ENCODE data around the gene NTM.

Gene NTM

GRCh38 chr11:132101881-132102280 lies 731.5 kb downstream of the NTM start:
- DNase-seq: no peak

DNA sequence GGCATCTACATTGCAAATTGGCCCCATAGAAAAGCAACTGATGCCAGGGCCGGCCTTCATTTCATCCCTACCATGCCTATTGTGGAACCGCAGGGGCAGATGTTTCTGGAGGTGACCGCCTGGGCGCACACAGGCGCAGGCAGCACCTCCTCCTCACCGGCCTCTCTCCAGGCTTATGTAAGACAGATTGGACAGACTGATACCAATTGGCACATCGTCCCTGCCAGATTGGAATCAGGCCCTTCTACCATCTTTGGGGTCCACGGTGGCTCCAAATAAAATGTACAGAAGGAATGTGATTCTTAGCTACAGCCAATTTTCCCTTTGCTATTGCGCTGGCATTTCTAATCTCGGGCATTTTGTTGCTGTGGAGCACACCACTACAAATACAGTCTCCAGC lies 732.6 kb downstream of the NTM start:
- DNase-seq: no peak

DNA sequence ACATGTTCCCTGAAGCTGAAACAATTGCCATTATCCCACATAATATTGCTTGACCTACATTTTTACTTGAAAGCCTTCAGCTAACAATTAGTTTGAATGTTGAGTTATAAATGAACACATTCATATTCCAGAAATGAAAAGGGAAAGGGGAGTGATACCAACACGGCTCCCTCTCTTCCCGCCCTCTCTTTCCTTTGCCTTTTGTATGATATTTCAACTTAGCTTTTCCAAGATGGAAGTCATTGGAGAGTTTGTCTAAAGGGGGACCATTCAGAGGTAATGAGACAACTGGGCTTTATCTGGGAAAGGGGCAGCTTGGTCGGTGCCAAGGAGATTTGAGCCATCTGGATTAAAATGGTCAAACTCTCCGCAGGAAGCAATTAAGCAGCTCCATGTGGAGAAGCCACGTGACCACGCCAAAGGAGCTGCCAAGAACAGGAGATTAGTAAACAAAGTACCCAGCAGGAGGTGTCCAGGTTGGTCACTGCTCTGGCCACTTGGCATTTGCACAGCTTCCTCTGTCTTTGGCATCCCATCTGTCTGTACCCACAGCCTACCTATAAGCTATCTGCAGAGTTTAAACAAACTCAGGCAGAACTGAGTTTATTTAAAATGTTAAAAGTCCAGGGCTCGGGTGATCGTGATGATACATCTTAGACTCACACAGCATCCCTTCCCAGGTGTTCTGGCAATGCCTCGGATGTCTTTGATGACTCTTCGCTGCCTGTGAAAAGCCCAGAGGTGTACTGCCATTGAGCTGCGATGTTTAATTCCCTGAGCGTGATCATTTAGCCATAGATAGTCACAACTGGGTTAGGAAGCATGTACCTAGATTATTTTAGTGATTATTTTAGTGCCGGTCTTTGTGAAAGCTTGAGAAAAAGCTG lies 735.9 kb downstream of the NTM start:
- no peak for DNase-seq

DNA sequence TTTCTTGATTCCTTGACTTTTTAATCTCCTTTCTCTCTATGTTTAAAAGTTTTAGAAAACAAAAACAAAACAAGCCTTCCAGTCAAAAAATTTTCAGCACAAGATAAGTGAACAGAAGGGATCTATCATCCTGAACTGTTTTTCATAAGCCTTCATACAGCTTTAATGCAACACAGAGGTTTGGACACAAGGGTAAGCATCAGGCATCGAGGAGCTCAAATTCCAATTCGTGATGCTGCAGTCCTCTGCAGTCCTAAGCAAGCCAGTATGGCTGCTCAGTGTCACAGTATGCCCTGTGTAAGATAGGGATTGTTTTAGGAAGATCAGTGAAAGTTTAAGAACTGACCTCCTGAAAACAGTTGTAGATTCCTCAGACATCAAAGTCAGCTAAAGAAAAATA lies 740.9 kb downstream of the NTM start:
- DNase-seq: no peak

DNA sequence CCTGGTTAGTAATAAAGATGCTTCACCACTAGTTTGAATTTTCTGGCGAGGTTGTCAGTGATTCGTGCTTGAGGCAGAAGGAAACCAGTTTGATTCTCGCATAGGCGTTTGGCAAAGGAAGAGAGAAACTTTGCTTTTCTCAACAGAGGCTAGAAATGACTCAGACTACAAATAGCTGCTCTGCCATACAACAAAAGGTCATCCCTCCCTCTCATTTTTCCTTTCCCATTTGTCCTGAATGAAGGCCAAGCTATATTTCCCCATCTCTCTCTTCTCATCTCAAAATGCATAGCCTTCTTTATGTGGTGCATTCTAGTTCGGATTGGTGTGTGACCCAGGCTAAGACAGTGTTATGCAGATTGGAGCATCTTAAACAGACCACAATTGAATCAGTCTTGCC lies 741.4 kb downstream of the NTM start:
- no peak for DNase-seq

DNA sequence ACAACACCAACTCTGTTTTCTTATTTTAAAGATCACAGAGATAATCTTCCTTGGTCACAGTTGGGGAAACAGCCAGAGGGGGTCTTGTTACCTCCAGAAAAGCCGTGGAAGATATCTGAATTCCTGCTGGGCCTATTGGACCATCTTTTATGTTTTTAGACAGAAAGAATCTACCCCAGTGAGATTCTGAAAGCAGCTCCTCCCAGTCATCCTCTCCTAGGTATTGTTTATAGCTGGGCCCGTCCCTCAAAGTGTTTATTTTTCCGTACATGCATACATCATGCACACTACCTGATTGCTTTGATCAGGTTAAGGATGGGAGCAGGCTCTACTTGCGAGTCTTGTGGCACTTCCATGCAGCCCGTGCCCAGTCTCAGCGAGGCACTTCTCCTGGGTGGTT lies 742.4 kb downstream of the NTM start:
- DNase-seq: no peak

DNA sequence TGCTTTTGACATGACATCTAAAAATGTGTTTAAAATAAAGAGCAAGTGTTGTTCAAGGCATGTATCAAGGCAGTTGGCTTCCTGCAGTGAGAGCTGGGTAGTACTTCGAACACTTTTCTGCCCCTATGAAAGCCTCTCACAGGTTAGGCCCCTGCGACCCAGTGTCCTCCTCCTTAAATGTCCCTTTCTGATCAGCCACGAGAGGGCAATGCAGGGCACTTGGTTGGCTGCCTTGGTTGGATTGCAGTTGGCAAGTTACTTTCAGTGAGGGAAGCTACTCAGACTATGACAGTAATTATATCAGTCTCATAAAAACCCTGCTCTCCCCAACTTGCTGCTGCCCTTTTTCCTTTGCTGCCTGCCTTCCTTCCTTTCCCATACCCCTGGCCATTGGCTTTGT lies 743.8 kb downstream of the NTM start:
- DNase-seq: peak; percentile 43 to 56 (median 48)

DNA sequence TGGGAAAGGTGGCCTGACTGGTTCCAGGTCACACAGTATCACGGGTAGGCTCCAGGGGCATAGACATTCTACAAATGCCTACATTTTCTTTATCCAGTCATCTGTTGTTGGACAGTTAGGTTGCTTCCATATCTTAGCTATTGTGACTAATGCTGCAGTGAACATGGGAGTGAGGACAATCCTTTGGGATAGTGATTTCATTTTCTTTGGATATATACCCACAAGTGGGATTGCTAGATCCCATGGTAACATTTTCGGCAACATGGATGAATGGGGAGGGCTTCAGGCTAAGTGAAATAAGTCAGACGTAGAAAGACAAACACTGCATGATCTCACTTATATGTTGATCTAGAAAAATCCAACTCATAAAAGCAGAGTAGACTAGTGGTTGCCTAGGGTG lies 744.3 kb downstream of the NTM start:
- no peak for DNase-seq

GRCh38 chr11:132115454-132115853 lies 745.0 kb downstream of the NTM start:
- DNase-seq: no peak

GRCh38 chr11:132116516-132116915 lies 746.1 kb downstream of the NTM start:
- no peak for DNase-seq

DNA sequence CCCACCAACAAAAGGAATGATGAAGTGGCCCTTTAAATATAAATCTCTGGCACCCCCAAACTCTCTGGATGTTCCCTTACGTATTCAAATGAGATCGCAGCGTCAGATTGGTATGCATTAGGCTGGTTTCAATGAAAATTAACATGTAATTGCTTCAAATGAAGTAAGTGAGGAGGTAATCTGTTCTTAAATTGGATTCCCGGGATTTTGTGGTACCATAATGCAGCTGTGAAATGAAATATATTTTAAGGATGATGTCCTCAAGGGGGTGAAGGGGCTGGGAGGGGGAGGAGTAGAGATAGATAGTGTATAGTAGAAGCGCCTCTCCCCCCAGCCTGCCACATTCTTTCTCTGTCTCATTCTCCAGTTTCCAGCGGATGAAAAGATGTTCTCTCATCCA lies 748.2 kb downstream of the NTM start:
- no peak for DNase-seq

DNA sequence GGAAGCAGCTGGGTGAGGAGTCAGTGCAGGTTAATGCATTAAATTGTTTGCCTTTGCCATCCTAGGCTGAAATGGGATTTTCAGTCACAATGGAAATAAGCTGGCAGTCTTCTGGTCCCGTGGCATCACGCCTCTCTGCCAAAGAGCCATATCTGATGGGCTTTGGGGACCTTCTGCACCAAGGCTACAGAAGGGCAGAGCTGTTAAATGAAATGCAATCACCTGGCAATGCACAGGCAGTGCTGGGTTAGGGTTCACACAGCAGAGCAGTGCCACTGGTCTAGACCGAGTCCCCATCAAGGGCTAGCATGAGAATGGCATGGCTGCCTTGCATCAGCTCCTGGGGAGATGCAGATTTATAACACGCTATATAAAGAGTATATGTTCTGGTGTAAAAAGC lies 749.2 kb downstream of the NTM start:
- no peak for DNase-seq

- DNase-seq: no peak
These were observed 752.3 kb downstream of the NTM start for GRCh38 chr11:132122735-132123134.

DNA sequence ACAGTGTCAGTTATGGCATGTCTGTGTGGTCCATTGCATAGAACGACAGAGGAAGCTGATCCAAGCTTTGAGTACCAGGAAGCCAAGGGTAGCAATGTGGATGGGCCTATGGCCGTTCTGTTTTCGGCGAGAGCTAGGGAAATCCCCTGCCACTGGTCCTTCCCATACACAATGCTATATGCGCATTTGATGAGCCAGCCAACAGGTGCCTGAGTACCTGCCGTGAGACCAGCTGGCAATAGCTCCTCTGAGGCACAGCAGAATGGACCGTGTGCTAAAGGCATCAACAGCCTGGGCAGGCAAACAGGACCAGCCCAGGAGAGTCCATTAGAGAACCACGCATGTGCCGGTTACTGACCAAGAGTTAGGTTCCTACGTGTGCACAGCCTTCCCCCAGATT lies 753.0 kb downstream of the NTM start:
- DNase-seq: no peak

DNA sequence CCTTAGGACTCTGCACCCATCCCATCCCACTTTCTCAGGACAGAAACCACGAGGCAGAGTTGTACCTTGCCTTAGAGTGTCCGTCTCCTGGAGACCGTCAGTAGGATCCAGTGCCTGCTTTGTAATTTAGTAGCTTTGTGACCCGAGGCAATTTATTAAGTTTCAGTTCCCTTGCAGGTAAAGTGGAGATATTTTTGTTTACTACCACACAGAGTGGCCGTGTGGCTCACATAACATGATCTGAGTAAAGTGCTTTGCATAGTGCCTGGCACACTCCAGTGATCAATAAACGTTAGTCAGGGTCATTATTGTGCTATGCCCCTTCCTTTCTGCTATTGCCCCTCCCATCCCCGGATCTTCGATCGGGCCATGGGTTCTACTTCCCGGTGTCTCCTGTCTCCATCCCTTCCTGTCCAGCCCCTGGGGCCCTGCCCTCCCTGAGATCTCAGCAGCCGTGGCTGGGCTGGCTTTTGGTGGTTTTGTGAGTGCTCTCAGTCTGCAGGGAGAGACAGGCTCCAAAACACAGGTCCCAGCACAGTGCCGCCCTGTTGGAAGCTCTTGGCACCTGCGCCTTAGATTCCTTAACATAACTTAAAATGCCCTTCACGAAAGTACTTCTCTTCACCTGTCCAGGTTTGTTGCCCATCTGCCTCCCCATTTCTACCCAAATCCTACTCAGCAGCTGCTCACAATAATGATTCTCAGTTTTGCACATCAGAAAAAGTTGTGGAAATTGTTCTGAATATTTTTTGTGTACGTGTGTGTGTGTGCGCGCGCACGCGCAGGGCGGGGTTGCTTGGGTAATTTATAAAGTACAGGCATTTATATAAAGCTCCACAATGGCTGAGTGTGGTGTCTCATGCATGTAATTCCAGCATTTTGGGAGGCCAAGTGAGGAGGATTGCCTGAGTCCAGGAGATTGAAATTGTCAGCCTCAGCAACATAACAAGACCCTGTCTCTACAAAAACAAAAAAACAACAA lies 753.7 kb downstream of the NTM start:
- no peak for DNase-seq

DNA sequence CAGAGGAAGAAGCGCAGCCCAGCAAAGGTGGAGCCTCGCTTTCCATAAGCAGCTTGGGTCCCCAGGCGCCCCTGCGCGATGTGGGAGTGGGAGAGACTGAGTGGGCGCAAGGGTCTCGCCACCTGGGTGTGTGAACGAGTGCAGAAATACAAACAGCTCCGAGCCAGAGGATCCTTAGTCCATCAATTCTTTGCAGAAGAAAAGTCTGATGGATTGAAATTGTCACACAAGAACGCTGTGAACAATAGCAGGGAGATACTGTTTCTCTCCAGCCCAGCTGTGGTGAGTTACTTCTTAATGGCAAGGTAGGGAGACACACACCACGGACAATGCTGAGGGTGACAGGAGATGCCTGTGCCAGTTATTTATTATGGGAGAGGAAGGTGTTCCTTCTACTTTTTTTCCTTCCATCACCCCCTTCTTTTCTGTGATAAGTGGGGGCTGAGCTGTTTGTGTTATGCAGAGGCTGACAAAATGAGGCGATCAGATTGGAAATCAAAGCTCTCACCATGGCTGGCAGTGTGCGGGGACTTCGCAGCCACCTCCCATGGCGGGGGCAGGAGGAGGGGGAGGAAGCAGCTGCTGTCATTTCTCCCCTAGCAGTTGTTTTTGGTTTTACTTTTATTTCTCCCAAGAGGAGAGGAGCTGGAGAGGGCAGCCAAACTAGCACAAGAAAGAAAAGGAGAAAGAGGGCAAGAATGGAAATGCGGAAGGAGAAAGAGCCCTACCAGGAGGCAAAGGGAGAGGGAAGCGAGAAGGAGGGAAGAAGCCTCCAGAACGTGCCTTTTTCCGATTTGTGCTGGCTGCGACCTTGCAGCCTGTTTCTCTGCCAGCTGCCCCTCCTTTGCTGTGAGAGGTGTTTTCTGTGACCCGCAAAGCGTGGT lies 755.8 kb downstream of the NTM start:
- peak; percentile 50 to 75 (median 72) for DNase-seq

DNA sequence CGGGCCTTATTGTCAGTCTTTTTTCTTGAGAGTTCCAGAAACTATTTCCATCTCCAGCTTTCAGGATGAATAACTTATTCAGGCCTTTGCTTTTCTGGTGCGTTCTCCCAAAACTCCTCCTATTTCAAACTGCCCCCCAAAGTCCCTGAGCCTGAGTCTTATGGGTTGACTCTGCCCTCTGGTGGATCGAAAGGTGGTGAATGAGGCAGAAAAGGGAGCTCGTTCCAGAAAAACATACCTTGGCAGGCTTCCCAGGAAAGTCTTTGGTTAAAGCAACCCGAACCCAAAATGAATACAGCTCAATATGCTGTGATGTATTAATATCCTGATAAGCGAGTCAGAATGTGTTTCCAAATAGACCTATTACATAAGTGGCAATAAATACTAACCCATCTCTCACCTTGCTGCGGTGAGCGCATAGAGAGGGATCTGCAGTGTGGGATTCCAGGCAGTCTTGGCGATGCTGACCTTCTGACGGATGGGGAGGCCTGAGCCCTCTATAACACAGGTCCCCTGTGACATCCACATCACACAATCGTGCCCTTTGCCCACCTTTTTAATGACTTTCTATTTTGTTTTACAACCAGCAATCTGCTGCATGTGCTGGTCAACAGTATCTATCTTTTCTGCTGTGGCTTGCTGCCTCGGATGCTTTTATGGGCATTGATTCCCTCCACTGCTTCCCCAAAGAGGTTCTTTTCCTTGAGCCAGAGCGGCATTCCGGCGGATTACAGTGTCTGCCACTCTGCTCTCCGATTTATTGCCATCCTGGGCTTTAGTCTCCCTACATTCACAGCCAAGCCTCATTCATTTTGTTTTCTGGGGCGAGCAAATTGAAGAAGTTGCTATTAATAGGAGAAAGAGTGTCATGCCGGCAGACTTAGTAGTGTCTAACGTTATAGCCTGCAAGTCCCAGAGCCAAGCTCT lies 756.8 kb downstream of the NTM start:
- DNase-seq: peak; percentile 51 to 58 (median 57)

DNA sequence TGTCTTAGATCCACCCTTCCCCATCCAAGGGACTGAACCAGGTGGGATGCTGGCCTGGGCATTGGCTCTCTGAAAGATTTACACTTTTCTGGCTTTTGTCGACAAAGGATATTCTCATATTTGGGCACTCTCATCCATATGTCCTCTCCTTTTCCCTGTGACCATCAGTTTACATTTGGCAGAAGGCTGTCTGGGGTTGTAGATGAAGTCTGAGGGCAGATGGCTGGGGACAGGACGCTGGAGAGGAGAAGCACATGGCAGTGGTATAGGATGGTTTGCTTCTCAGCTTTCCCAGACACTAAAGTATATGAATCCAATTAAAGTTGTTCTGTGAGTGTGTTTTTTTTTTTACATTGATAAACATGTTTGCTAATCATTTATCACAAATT lies 757.5 kb downstream of the NTM start:
- DNase-seq: no peak

DNA sequence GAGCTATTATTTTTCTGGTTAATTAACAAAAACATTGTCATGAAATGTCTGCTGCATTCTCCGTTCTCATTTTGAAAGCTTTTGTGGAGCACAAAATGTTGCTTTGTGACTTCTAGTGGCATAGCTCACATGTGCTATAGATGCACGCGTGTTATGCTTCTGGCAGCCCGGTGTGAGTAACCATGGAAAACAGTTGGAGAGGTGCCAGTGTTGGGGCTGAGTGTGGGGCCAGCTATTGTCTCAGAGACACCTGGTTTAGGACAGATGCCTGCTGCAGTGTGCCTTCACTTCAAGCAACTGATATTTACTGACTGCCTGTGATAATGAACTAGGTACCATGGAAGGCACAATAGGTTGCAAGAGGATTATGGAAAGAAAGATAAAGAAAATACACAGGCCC lies 760.6 kb downstream of the NTM start:
- DNase-seq: no peak

DNA sequence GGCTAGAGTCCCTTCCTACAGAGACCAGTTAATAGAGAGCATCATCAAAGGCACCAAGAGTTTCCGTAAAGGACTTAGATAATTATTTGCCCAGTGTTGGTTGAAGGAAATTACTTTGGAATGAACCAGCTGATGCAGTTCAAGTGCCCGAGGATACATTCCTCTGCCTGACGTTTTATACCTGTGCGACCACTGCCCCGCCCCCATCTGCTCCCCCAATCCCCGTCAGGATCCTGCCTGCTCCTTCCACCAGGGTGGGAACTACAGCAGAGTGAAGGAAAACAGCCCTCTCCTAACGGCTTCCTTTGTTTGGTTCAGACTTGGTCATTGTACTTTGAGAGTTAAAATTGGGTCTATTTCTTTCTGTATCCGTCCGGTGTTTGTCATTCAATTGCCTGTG lies 761.5 kb downstream of the NTM start:
- DNase-seq: no peak

GRCh38 chr11:132134322-132134721 lies 763.9 kb downstream of the NTM start:
- no peak for DNase-seq

All from suppressor macrophage treated with lipopolysaccharide for 1 hour (primary cell).